Stimulated activated CD8-positive, alpha-beta memory T cell treated with anti-CD3 and anti-CD28 coated beads, Interleukin-15, amount 100 ng/mL, for 24 hours (primary cell): ENCODE data around the gene SLC7A10.
"Not testable (repeated sequence)": the region's sequence is repeated elsewhere in the genome, so short reads cannot be mapped to it uniquely, and the experiment has no call there.

Experiments
- DNase-seq: peaks from one replicate; pipeline ENCODE4 v3.0.0-alpha.2; 2020; ENCODE audit warnings: low read depth

SLC7A10 gene

DNA sequence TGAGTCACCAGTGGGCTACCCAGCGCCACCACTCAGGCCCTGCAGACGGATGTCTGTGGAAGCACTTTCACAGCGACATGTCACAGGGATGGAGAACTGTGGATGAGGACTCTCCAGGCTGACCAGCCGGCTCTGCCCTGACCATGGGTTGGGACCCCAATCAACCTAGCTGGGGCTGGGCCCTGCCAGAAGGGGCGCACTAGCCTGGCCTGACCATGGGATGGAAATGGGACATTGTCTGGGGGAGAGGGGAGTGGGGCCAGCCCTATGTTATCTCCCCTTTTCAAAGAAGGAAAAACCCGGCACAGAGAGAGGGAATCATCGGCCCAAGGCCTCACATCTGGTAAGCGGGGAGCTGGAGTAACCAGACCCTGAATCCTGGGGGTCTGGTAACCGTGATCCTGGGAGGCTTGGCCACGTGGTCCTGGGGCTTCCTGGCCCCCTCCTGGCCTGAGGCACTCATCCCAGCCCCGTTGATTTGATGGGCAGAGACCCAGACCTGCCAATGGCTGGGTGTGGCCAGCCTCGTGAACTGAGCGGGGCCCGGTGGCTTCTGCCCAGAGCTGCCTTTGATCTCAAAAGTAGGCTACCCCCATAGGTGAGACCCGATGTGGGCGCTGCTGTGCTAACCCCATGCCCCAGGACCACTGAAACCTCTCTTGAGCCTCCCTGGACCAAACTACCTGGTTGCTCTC, 11.2 kb upstream of the SLC7A10 start:
- no peak for DNase-seq

DNA sequence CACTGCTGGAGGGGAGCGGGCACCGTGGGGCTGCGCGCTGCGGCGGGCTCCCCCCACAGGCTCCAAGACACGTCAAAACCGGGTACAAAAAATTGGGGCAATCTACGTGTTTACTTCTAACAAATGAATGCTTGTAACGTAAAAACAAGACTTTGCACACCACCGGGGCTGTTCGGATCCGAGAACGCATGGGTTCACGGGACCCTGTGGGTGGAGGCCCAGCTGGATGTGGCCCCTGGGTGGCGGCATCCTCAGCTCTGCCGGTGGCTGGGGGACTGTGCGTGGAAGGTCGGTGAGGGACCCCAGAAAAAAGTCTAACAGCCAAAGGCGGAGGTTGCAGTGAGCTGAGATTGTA, 10.3 kb upstream of the SLC7A10 start:
- no peak for DNase-seq

DNA sequence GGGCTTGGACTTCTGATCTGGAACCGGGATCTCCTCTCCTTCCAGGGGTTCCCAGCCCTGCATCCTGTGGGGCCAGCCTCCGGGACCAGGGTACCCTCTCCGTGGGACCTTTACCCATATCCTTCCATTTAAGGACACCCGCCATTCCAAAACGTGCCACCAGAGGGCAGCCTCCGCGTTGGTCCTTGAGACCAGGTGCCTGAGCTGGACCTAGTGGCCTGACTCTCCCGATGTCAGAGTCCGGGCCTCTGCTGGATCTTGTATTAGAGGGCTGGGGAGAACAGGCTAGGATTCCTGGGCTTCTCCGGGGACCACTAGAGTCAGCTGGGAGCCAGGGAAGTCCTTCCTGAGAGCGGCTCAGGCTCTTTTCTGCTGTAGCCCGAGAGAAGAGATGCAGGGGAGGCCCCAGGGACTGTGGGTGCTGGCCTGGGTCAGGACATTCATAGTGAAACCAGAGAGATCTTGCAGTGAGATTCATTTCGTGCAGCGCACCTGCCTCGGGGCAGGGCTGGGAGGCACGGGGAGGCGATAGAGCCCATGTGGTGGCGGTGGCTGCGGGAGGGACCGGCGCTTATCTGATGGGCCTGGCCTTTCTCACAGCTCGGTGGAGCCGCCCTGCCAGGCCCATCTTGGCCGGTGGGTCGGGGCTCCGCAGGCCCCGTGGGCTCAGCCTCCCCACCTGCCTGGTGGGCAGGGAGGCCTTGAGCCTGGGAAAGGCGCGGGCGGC, 9.8 kb upstream of the SLC7A10 start:
- DNase-seq, result peak; percentile 80

DNA sequence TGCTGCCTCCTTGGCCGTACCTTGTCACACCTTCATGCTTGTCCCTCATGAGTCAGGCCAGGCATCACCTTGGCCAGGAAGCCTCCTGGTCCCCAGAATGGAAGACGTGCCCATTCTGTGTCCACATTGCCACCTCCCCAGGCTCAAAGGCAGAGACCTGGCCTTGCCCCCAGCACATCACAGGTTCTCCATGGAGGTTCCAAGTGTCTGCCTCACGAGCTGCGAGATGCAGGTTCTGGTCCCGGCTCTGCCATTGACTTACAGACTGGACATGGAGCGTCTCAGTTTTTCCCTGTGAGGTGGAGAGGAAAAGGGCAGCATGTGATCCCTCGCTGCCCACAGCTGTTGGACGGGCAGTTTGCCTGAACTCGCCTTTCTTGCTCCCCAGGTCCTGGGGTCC, 9.1 kb upstream of the SLC7A10 start:
- no peak for DNase-seq

DNA sequence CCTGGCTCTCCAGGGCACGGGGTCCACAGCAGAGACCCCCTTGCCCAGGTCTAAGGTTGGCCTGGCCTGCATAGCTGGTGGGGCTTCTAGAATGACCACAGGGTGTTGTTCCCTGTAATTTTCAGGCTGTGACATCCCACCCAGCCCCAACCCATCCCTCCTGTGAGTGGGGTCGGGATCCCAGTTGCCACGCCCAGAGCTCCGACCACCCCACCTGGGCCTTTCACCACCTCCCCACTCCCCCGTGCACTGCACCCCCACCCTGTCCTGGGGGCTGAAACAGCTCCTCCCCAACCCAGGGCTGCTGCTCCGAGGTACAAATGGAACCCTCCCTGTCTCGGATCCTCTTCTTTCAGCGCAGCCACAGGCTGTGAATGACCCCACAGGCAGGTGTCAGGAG, 8.4 kb upstream of the SLC7A10 start:
- no peak for DNase-seq

DNA sequence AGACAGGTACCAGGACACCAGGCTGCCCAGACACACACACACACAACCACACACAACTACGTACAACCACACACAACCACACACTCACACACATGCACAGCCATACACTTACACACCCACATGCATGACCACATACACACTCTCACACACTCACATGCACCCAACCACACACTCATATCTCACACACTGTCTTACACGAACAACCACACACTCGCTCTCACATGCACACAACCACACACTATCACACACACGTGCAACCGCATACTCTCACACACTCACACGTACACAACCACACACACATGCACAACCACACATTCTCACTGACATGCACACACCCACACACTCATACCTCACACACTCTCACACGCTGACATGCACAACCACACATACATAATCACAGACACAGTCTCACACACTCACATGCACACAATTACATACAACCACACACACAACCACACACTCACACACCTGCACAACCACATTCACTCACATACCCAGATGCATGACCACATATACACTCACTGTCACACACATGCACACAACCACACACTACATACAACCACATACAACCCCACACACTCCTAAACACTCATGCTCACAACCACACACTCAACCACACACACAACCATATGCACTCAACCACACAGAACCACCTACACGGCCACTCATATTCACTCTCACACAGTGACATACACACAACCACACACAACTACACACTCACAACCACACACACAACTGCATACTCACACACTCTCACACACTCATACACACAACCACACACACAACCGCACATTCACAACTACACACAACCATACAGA, 7.6 kb upstream of the SLC7A10 start:
- no peak for DNase-seq

DNA sequence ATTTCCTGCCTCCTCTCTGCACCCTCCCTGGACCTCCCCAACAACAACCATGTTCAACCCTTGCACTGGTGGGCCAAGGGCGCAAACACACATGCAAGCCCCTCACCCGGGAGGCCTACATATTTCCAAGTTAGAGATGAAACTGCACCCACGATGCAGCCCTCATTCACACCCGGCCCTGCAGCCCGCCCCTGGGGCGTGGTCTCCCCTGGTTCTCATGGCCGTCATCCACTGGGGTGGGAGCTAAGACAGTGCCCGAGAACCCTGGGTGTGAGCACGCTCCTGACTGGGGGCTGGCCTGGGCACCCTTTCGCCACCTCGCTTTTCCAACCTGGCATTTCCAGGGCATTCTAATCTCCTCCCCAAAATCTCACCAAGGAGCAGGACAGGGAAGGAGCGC, 7.0 kb upstream of the SLC7A10 start:
- DNase-seq, result no peak

DNA sequence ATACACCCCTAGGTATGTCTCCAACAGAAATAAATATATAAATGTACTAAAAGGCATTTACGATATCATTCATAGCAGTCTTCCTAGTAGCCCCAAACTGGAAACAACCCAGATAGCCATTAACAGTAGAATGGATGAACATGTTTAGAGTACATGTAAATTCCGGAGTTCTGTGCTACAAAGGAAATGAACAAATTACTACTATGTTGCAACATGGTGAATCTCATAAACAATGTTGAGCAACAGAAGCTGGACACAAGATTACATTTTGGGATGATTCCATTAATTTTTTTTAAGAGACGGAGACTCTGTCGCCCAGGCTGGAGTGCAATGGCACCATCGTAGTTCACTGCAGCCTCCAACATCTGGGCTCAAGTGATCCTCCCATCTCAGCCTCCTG, 5.9 kb upstream of the SLC7A10 start:
- no peak for DNase-seq

DNA sequence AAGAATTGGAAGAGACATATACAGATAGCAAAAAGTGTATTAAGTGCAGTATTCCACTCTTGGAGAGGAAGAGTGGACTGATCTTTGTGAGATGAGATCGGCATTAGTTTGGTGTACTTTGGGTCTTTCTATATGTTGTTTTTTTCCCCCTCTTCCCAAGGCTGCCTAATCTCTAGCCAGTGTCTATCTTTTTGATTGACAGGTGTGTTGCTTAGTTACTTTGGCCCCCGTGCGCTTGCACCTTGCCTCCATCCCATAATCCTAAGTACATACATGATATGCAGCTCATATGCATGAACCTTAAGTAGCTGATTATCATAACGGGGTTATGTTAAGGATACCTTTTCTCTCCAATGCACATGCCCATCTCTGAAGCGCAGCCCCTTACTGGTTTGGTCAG, 4.3 kb upstream of the SLC7A10 start:
- DNase-seq, result no peak

DNA sequence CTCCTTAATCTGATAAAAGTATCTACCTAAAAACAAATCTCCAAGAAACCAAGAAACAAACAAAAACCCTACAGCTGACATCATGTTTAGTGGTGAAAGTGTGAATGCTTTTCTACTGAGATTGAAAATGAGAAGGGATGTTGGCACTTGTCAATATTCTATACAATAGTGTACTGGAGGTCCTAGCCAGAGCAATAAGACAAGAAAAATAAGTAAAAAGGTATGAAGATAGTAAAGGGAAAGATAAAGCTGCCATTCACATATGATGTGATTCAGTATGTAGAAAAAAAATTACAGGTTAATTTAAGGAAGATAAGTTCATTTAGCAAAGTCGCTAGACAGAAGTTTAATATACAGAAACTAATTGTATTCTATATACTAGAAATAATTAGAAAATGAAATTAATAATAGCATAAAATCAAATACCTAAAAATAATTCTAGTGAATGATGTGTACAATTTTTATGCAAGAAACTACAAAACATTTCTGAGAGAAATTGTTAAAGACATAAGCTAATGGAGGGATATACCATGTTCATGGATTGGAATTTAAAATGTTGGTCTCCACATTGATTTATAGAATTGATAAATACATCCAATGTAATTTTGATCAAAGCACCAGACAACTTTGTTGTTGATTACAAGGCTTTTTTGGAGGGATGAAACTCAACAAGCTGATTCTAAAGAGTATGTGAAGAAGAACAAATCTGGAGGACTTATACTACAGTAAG, 2.4 kb upstream of the SLC7A10 start:
- no peak for DNase-seq

DNA sequence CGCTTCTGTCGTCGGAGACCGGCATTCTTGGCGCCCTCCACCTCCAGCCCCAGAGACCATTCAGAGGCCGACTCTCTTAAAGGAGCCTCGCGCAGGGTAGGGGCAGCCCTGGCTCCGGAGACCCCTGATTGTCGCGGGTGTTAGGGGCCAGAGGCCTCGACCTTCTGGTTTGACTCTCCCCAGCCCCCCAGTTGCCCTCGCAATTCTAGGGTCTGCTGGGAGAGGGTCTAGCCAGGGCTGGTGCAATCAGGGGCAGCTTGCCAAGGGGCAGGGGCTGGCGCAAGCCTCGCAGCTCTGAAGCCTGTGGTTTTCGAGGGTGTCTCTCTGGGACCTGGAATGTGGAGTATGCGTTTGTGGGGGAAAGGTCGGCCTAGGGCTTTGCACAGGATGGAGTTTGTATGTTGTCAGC, 1.6 kb upstream of the SLC7A10 start:
- DNase-seq, result no peak

DNA sequence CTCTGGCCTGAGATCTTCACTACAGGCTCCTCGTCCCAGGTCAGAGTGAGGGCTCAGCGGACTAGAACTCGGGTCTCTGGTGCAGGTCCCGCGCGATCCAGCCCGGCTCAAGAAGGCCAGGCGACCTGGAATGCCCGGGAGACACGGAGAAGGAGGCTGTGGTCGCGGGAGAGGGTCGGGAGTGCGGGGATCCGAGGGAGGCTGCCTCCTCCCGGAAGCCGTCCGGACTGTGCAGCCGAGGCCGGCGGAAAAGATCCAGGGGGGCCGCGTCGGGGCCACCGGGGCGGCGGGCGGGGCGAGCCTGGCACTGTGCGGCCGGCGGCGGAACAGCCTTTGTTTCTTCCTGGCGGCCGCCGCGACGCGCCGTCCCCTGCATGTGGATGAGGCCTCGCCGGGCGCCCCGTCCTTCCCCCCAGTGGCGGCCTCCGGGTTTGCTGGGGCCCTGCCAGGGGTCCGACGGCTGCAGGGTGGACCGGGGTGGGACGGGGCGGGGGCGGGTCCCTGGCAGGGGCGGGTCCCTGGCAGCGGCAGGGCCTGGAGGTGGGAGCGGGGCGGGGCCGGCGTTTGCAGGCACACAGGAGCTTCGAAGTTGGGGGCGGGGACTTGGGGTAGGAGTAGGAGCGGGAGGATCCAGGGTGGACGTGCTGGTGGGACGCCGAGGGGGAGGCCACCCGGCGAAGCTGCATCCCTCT, 1.0 kb upstream of the SLC7A10 start:
- DNase-seq, result no peak

DNA sequence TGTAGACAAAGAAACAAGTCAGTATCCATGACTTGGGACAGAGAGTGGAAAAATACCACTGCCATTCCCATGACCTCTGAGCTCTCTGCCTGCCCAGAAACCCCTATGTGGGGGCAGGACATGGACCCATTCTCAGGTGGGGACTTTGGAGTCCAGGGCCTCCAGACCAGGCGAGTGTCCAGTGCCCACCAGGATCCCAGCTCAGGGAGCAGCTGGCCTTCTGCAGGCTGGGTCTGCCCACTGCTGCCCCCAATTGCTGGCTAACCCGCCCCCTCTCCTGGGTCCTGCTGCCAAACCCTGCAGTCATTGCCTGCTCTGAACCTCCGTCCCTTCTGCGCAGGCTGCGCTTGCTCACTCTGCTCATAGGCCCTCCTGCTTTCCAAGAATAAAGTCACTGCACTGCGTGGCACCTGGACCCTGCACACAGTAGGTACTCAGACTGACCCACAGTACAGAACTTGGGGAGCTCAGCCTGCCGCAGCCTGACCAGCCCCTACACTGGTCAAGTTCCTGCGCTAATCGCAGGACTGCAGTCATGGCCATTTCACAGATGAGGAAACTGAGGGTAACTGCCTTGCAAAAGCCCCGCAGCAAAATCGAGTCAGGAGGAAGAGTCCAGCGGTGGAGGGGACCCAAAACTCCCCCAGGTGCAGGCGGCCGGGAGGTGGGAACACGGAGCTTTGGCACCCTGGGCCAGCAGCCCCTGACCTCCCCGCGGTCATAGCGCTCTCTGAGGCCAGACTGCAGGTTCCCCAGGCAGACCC, 774 bp downstream of the SLC7A10 start:
- no peak for DNase-seq

DNA sequence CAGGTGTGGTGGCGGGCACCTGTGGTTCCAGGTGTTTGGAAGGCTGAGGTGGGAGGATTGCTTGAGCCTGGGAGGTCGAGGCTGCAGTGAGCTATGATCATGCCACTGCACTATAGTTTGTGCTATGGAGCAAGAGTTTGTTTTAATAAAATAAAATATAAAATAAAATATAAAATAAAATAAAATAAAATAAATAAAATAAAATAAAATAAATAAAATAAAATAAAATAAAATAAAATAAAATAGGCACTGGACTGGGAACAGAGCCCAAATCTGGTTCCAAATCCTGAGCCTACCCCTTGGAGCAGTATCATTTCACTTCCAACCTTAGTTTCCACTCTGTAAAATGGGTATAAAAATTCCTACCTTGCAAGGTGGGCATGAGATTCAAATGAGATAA, 3.4 kb downstream of the SLC7A10 start:
- not testable (repeated sequence) for DNase-seq

DNA sequence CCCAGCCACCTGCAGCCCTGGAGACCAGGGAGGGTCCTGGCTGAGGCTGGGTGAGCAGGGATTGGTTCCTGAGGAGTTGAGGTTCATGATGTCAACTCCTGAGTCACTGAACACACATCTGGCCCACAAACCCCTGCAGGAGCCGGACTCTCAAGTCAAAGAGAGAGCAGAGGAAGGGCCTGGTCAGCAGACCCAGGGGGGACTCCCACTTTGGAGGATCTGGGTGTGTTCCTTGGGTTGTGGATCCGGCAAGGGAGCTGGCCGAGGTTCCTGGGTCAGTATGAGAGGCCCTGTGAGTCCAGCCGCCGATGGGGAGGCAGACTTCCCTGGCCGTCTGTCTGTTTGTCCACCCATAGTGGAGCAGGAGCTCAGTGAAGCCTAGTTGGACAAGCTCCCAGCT, 4.0 kb downstream of the SLC7A10 start:
- no peak for DNase-seq

DNA sequence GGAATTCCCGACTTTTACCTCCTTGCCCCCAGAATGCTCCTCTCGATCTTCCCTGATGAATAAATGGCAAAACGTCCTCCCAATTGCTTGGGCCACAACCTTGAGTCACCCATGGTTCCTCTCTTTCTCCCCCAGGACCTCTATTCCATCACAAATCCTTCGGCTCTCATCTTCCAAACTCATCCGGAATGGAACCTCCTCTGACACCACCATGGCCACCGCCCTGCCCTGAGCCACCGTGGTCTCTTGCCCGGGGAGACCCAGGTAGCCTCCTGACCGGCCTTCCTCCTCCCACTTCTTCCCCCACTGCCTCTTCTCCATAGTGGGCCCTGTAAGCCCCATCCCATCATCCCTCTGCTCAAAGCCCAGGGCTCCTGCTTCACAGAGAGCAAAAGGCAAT, 4.9 kb downstream of the SLC7A10 start:
- DNase-seq, result no peak

DNA sequence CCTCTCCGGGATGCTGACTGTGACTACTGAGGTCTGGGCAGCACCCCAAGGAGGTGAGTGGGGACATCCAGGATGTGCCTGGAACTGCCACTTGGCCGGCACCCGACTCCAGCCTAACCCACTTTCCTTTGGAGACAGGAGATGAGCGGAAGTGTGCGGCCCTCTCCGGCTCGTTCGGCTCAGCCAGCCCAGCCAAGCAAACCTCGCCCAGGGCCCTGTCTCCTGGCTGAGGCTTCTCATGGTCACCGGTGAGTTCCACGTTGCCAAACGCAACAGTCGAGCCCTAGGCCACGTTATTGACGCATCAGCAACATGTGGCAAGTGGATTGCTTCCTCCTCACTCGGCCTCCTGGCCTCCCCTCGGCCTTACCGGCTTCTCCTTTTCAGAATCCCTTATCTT, 5.5 kb downstream of the SLC7A10 start:
- no peak for DNase-seq

DNA sequence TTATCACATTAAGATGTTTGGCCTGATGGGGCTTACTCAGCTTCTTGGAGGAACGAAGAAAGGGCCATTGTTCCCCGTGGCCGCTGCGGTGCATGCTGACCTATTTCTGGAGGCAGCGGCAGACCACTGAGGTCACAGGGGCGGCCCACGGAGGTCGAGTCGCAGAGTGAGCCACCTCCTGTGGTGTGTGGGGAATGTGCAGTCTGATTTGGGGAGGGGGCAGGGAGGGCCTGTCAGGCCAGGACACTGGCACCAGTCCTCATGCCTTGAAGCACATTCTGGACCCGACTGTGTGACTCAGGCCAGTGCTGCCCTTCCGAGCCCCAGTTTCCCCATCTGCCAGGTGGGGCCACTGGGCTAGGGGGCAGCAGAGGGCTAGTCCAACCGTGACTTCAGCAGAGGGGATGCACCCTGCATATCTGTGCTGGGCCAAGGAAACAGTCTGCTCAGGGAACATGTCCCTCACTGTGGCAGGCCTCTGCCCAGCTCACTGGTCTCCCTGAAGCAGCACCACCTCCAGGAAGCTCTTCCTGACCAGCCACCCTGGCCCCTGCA, 6.3 kb downstream of the SLC7A10 start:
- DNase-seq, result no peak

DNA sequence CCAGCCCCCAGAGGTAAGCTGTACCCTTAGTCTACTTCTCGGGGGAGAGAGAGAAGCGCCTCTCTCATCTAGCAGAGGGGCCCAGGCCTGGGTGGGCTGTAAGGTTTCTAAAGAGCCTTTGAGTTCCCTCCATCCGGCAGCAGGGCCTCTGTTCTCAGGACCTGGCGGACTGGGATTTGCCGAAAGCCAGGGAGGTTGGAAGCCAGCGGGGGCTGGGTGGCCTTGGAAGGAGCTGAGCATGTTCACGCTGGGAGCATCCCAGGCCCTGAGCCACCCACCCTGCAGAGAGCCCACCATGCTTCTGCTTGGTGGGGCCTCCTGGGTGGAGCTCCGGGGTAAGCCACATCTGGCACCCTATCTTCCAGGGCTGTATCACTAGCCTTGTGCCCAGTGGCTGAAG, 7.8 kb downstream of the SLC7A10 start:
- no peak for DNase-seq

DNA sequence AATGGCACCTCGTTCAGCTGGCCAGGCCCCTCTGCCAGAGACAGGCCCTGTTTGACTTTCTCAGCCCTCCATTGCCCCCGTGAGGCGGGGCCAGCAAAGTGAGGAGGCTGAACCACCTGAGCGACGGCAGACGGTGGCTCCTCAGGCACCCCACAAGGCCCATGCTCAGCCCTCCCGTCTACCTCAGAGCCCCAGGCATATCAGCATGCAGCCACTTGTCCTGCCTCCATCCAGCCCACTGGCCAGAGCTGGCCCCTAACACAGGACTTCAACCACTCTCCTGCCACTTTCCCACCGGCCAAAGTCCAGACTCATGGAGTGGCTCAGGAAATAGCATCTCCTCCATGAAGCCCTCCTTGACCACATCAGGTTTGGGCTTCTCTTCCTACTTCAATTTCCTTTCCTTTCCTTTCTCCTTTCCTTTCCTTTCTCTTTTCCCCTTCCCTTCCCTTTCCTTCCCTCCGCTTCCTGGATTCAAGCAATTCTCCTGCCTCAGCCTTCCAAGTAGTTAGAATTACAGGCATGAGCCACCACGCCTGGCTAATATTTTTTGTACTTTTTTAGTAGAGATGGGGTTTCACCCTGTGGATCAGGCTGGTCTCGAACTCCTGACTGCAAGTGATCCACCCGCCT, 9.3 kb downstream of the SLC7A10 start:
- no peak for DNase-seq
